HCT116 (cell line): ENCODE measurements around the gene GRM2. TPM values are rescaled to one million over a fixed set of nuclear protein-coding genes. Genes with fewer than 3 reads are reported as not detected.

ENCODE experiments used
- ATAC-seq: fragments of 200-7000 bp; cut with Tn5 transposase; 2 replicates; pipeline ENCODE4 v1.9.1; 2020; ENCODE audit warnings: mild to moderate bottlenecking, moderate library complexity
- BruUV-seq: library from RNA; stranded (reverse); fragments of 400-500 nt; replicated peaks from 2 replicates; lab custom pipeline; 2021; lab: Mats Ljungman, UMichigan
- CTCF ChIA-PET: fragments of 300-600 bp; sonication (Branson Sonifier 250); formaldehyde crosslinking; loops from one replicate; lab custom pipeline; 2021; ENCODE audit warnings: antibody characterized with exemption; lab: Charles Lee
- POLR2A ChIA-PET: fragments of 300-600, 350-600 bp; sonication (Branson Sonifier 250); formaldehyde crosslinking; loops from one replicate; lab custom pipeline; 2021; ENCODE audit warnings: antibody characterized with exemption; lab: Charles Lee
- RAD21 ChIA-PET, 2 experiments: fragments of 300-600 bp; sonication (Branson Sonifier 250); formaldehyde crosslinking; loops; one replicate each; lab custom pipeline; 2023; ENCODE audit warnings: low total read pairs in 2 of 2; ENCODE audit not compliant: uncharacterized antibody in 2 of 2, unreplicated experiment in 2 of 2, low non-redundant PET in 1 of 2; lab: Charles Lee
- DNase-seq: peaks from one replicate; pipeline ENCODE4 v3.0.0-alpha.2; 2010; ENCODE audit warnings: low read depth, low spot score
- H2AFZ ChIP-seq: fragments of 200-600 bp; shearing (Covaris generic), sonication (generic); 2 replicates; pipeline ENCODE4 v1.6.1; 2017; ENCODE audit warnings: low read depth, mixed run types, mixed read lengths, antibody characterized with exemption, low read length; ENCODE audit not compliant: poor library complexity, severe bottlenecking
- H3K27ac ChIP-seq: 2 replicates; pipeline ENCODE4 v1.5.1; 2012; ENCODE audit warnings: low read depth, low read length
- H3K27me3 ChIP-seq: fragments of 200-600 bp; sonication (generic); 2 replicates; pipeline ENCODE4 v1.6.1; 2016; ENCODE audit warnings: mixed run types, low read length, mixed read lengths; ENCODE audit not compliant: insufficient read depth
- H3K36me3 ChIP-seq, 2 experiments: fragments of 200-500 bp in 1 of 2; fragments of 200-600 bp in 1 of 2; sonication (Bioruptor generic) in 1 of 2; sonication (generic) in 1 of 2; 2 replicates each; pipeline versions ENCODE4 v1.5.1 to v1.6.1; 2014 to 2016; ENCODE audit warnings: low read length in 2 of 2, inconsistent platforms in 1 of 2, mixed read lengths in 1 of 2, mixed run types in 1 of 2; ENCODE audit not compliant: insufficient read depth in 2 of 2, control insufficient read depth in 1 of 2
- H3K4me1 ChIP-seq, 2 experiments: fragments of 200-600 bp in 1 of 2; sonication (generic) in 1 of 2; 2 replicates each; pipeline versions ENCODE4 v1.5.1 to v1.6.1; 2012 to 2017; ENCODE audit warnings: low read length in 2 of 2, inconsistent platforms in 1 of 2, mild to moderate bottlenecking in 1 of 2, mixed read lengths in 1 of 2, mixed run types in 1 of 2, moderate library complexity in 1 of 2; ENCODE audit not compliant: insufficient read depth in 2 of 2, control insufficient read depth in 1 of 2
- H3K4me2 ChIP-seq: fragments of 200-600 bp; sonication (generic); 2 replicates; pipeline ENCODE4 v1.6.1; 2017; ENCODE audit warnings: mixed run types, low read length, mixed read lengths
- H3K4me3 ChIP-seq, 2 experiments: fragments of 200-600 bp in 1 of 2; sonication (generic) in 1 of 2; replicated peaks in 1 of 2; 2 replicates each; pipeline ENCODE4 v1.5.1; 2011 to 2016; ENCODE audit warnings: low read length in 2 of 2, control low read depth in 1 of 2, low read depth in 1 of 2, mild to moderate bottlenecking in 1 of 2, mixed read lengths in 1 of 2, mixed run types in 1 of 2
- H3K79me2 ChIP-seq: fragments of 200-600 bp; sonication (generic); 2 replicates; pipeline ENCODE4 v1.6.1; 2017; ENCODE audit warnings: mild to moderate bottlenecking, mixed run types, low read length, moderate library complexity, mixed read lengths; ENCODE audit not compliant: insufficient read depth
- H3K9ac ChIP-seq: fragments of 200-600 bp; sonication (generic); 2 replicates; pipeline ENCODE4 v1.6.1; 2016; ENCODE audit warnings: low read length, mixed read lengths
- H3K9me2 ChIP-seq: fragments of 200-600 bp; sonication (generic), shearing (Covaris generic); 2 replicates; pipeline ENCODE4 v1.6.1; 2017; ENCODE audit warnings: mixed run types, mild to moderate bottlenecking, moderate library complexity; ENCODE audit not compliant: insufficient read depth
- H3K9me3 ChIP-seq, 2 experiments: fragments of 200-500 bp in 1 of 2; fragments of 200-600 bp in 1 of 2; sonication (Bioruptor generic) in 1 of 2; sonication (generic) in 1 of 2; 2 replicates each; pipeline ENCODE4 v1.6.1; 2014 to 2017; ENCODE audit warnings: low read length in 2 of 2, mixed read lengths in 2 of 2, inconsistent platforms in 1 of 2, low read depth in 1 of 2, mild to moderate bottlenecking in 1 of 2, mixed run types in 1 of 2, moderate library complexity in 1 of 2; ENCODE audit not compliant: control insufficient read depth in 1 of 2, insufficient read depth in 1 of 2
- H4K20me1 ChIP-seq: fragments of 200-600 bp; sonication (generic), shearing (Covaris generic); 2 replicates; pipeline ENCODE4 v1.6.1; 2017; ENCODE audit warnings: mixed run types, mild to moderate bottlenecking, moderate library complexity; ENCODE audit not compliant: insufficient read depth
- ATF3 ChIP-seq: IDR thresholded peaks from 2 replicates; pipeline ENCODE4 v1.6.1; 2012
- CBX3 ChIP-seq: IDR thresholded peaks from 2 replicates; pipeline ENCODE4 v1.6.1; 2012; ENCODE audit warnings: low read depth
- CEBPB ChIP-seq: IDR thresholded peaks from 2 replicates; pipeline ENCODE4 v1.6.1; 2012; ENCODE audit warnings: low read depth
- CTCF ChIP-seq, 3 experiments: fragments of 200-600 bp in 1 of 3; sonication (generic) in 1 of 3; IDR thresholded peaks in 2 of 3; conservative IDR thresholded peaks in 1 of 3; 2 replicates each; pipeline ENCODE4 v1.5.1; 2012 to 2017; ENCODE audit warnings: low read depth in 2 of 3, low read length in 2 of 3, antibody characterized with exemption in 1 of 3, borderline replicate concordance in 1 of 3, control low read depth in 1 of 3, mild to moderate bottlenecking in 1 of 3, mixed read lengths in 1 of 3, mixed run types in 1 of 3, moderate library complexity in 1 of 3; ENCODE audit not compliant: insufficient read depth in 1 of 3
- EGR1 ChIP-seq: IDR thresholded peaks from 2 replicates; pipeline ENCODE4 v1.6.1; 2012; ENCODE audit warnings: low read depth
- EZH2 ChIP-seq: fragments of 200-600 bp; sonication (generic); IDR thresholded peaks from 2 replicates; pipeline ENCODE4 v1.6.1; 2017; ENCODE audit warnings: antibody characterized with exemption, mixed run types
- FOSL1 ChIP-seq: IDR thresholded peaks from 2 replicates; pipeline ENCODE4 v1.6.1; 2012; ENCODE audit warnings: low read depth
- JUND ChIP-seq: IDR thresholded peaks from 2 replicates; pipeline ENCODE4 v1.6.1; 2012
- POLR2A ChIP-seq: IDR thresholded peaks from 2 replicates; pipeline ENCODE4 v1.7.0; 2011; ENCODE audit warnings: borderline replicate concordance; ENCODE audit not compliant: insufficient read depth, insufficient read length; ENCODE audit errors: extremely low read depth
- POLR2AphosphoS5 ChIP-seq: IDR thresholded peaks from 2 replicates; pipeline ENCODE4 v1.6.1; 2011; ENCODE audit warnings: mild to moderate bottlenecking, low read depth, low read length, moderate library complexity
- RAD21 ChIP-seq: IDR thresholded peaks from 2 replicates; pipeline ENCODE4 v1.6.1; 2012; ENCODE audit warnings: low read depth, mild to moderate bottlenecking
- REST ChIP-seq: IDR thresholded peaks from 2 replicates; pipeline ENCODE4 v1.6.1; 2012; ENCODE audit warnings: low read depth
- SIN3A ChIP-seq: IDR thresholded peaks from 2 replicates; pipeline ENCODE4 v1.6.1; 2012; ENCODE audit warnings: low read depth
- SRF ChIP-seq: IDR thresholded peaks from 2 replicates; pipeline ENCODE4 v1.6.1; 2012; ENCODE audit warnings: low read depth
- TCF7L2 ChIP-seq: IDR thresholded peaks from 2 replicates; pipeline ENCODE4 v1.7.0; 2011; ENCODE audit warnings: borderline replicate concordance, inconsistent platforms; ENCODE audit not compliant: insufficient read depth, insufficient read length; ENCODE audit errors: extremely low read depth
- YY1 ChIP-seq: IDR thresholded peaks from 2 replicates; pipeline ENCODE4 v1.6.1; 2011; ENCODE audit warnings: low read length, low read depth, moderate library complexity, mild to moderate bottlenecking; ENCODE audit not compliant: insufficient replicate concordance; ENCODE audit errors: extremely low read depth
- ZBTB33 ChIP-seq: IDR thresholded peaks from 2 replicates; pipeline ENCODE4 v1.6.1; 2011; ENCODE audit warnings: mild to moderate bottlenecking, low read length, moderate library complexity; ENCODE audit not compliant: insufficient replicate concordance; ENCODE audit errors: extremely low read depth
- ZFX ChIP-seq: fragments of 450-650 bp; IDR thresholded peaks from 2 replicates; pipeline ENCODE4 v1.6.1; 2017
- ZNF274 ChIP-seq: fragments of 200-500 bp; sonication (Bioruptor generic); IDR thresholded peaks from 2 replicates; pipeline ENCODE4 v1.6.1; 2014; ENCODE audit warnings: mild to moderate bottlenecking, low read depth, low read length, inconsistent platforms
- intact Hi-C: fragments of 100-400 bp; cut with micrococcal nuclease; formaldehyde crosslinking; loops from 2 replicates; pipeline ENCODE4 v1.10.0; 2022
- total RNA-seq: library from RNA; stranded (reverse); gene quantifications from one replicate; pipeline ENCODE4 v1.2.1, GENCODE V29; 2021; ENCODE audit not compliant: unreplicated experiment

Gene GRM2
- total RNA-seq, 1 experiment from 2014 or later = 0.32 TPM

GRCh38 chr3:51717446-51717845 is 10.6 kb downstream of the GRM2 start:
- no peaks in the 10 kb centered on the region for H3K79me2 ChIP-seq
- no peak for TF ChIP-seq EGR1
- no peak for TF ChIP-seq CEBPB
- TF ChIP-seq POLR2AphosphoS5 = no peak
- TF ChIP-seq SRF = no peak
- no peak for TF ChIP-seq POLR2A
- TF ChIP-seq JUND = no peak
- no peak for TF ChIP-seq TCF7L2
- no peak for TF ChIP-seq CTCF (IDR thresholded peaks at IDR 0.05 in 2 of 3, conservative IDR thresholded peaks at IDR 0.05 in 1 of 3; ENCODE audit: borderline replicate concordance in 1 of 3, insufficient read depth in 1 of 3, low read depth in 2 of 3, low read length in 2 of 3)
- TF ChIP-seq YY1 = no peak
- no peak for TF ChIP-seq ZFX
- TF ChIP-seq CBX3 = no peak
- TF ChIP-seq ZNF274 = no peak
- TF ChIP-seq ATF3 = no peak
- TF ChIP-seq ZBTB33 = no peak
- TF ChIP-seq SIN3A = no peak
- TF ChIP-seq EZH2 = no peak
- TF ChIP-seq RAD21 = no peak
- TF ChIP-seq FOSL1 = no peak
- no peak for TF ChIP-seq REST
- TF ChIP-seq, all 23 proteins: peak for 0
- ChIA-PET CTCF (interaction anchor here (1.0 to 2.6 kb wide), 3 partner anchors 12 to 265 kb away, joined by 3 to 20 read pairs (median 10); partner anchors contain the start of gene ACY1), RAD21 (no interaction called here), POLR2A (no interaction called here)
- H2AFZ ChIP-seq = no peak overlapping the region
- no TSS peak for BruUV-seq
- H3K9me3 ChIP-seq = no peaks in the 10 kb centered on the region
- intact Hi-C loops = loop anchor here (5.0 kb wide), 1 partner anchor 265 kb away; the partner anchor contains the start of gene ACY1
- no peaks in the 10 kb centered on the region for H3K36me3 ChIP-seq
- H3K9ac ChIP-seq = no peak overlapping the region
- H3K4me1 ChIP-seq = peaks cover 0 to 7% of the 10 kb centered on the region in 2 experiments; a peak in 2 of 4 replicates
- DNase-seq (no peak), ATAC-seq (no peak)
- H4K20me1 ChIP-seq = no peaks in the 10 kb centered on the region
- 0 out of 2 replicates have a peak, but pooled peaks cover 4% of the 10 kb centered on the region for H3K27me3 ChIP-seq
- no peak overlapping the region for H3K4me2 ChIP-seq
- H3K27ac ChIP-seq = no peak overlapping the region
- no peak overlapping the region for H3K4me3 ChIP-seq
- H3K9me2 ChIP-seq = no peaks in the 10 kb centered on the region
